CD4-positive, alpha-beta T cell treated with Interleukin-1 beta for 1 hour (primary cell): Measurements from ENCODE around the gene COX10.
"Not testable (repeated sequence)": the region's sequence is repeated elsewhere in the genome, so short reads cannot be mapped to it uniquely, and the experiment has no call there.

Source experiments
- DNase-seq, 2 donors: peaks; one replicate each; pipeline ENCODE4 v3.0.0-alpha.2; 2020 to 2022

The COX10 gene

GRCh38 chr17:14182084-14182483 is 112.8 kb downstream of the COX10 start:
- not testable (repeated sequence) for DNase-seq

- not testable (repeated sequence) for DNase-seq
Observed at GRCh38 chr17:14184536-14184935, 115.2 kb downstream of the COX10 start.

- DNase-seq, result not testable (repeated sequence)
Observed at GRCh38 chr17:14186443-14186842, 117.1 kb downstream of the COX10 start.

GRCh38 chr17:14190774-14191173 is 121.5 kb downstream of the COX10 start:
- DNase-seq, result not testable (repeated sequence)

- DNase-seq, result not testable (repeated sequence)
Observed at GRCh38 chr17:14191469-14191868, 122.2 kb downstream of the COX10 start.

GRCh38 chr17:14192039-14192438 is 122.7 kb downstream of the COX10 start:
- DNase-seq, result not testable (repeated sequence)

- DNase-seq, result peak in 1 of 2 donors; percentile 17
Observed at GRCh38 chr17:14192636-14193344, 123.5 kb downstream of the COX10 start.

GRCh38 chr17:14196377-14196997 is 127.2 kb downstream of the COX10 start:
- peak in 1 of 2 donors; percentile 30 for DNase-seq

GRCh38 chr17:14197057-14197456 is 127.8 kb downstream of the COX10 start:
- DNase-seq, result no peak

GRCh38 chr17:14197586-14197985 is 128.3 kb downstream of the COX10 start:
- peak; percentile 40 to 50 for DNase-seq

- DNase-seq, result no peak
Observed at GRCh38 chr17:14198013-14198412, 128.7 kb downstream of the COX10 start.

- no peak for DNase-seq
Observed at GRCh38 chr17:14198575-14198974, 129.3 kb downstream of the COX10 start.

GRCh38 chr17:14199601-14200000 is 130.3 kb downstream of the COX10 start:
- no peak for DNase-seq

GRCh38 chr17:14200354-14200753 is 131.1 kb downstream of the COX10 start:
- no peak for DNase-seq

GRCh38 chr17:14201021-14201987 is 132.0 kb downstream of the COX10 start:
- peak; percentile 63 to 64 for DNase-seq

- DNase-seq, result no peak
Observed at GRCh38 chr17:14201988-14202380, 132.7 kb downstream of the COX10 start.

- DNase-seq, result no peak
Observed at GRCh38 chr17:14202388-14203166, 133.3 kb downstream of the COX10 start.

GRCh38 chr17:14203388-14203787 is 134.1 kb downstream of the COX10 start:
- peak; percentile 28 to 48 for DNase-seq

- no peak for DNase-seq
Observed at GRCh38 chr17:14204084-14204483, 134.8 kb downstream of the COX10 start.

GRCh38 chr17:14204546-14204945 is 135.2 kb downstream of the COX10 start:
- DNase-seq, result no peak

GRCh38 chr17:14205380-14205779 is 136.1 kb downstream of the COX10 start:
- DNase-seq, result no peak

GRCh38 chr17:14205992-14206461 is 136.7 kb downstream of the COX10 start:
- DNase-seq, result peak; percentile 49 to 69
